ENCODE data around the gene FBXO48.

The FBXO48 gene

DNA sequence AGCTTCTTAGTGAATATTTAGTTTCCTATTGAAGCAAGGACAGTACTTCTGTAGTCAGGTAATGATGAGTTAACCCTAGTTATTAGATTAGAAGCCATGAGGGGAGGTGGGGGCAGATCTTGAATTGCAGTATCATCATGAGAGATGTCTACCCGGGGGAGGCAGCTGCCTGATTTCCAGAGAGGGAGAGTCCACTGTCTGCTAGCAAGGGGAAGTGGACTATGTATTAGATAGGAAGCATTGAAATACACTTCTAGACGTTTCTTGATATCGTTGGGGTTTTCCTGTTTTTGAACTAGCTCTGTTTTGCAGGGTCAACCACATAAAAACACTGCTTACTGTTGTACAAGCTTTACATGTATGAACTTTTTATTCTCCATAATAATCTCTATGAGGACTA is 39.1 kb upstream of the FBXO48 start:
- TF ChIP-seq SP3 (tag by site-specific recombination; IDR thresholded peaks at IDR 0.05) (no peak), ZNF19 (tag by site-specific recombination; IDR thresholded peaks at IDR 0.05; ENCODE audit: low read depth) (no peak), FEZF1 (tag by site-specific recombination; IDR thresholded peaks at IDR 0.05) (no peak), KLF10 (tag by site-specific recombination; IDR thresholded peaks at IDR 0.05) (no peak), GLIS1 (tag by site-specific recombination; IDR thresholded peaks at IDR 0.05) (no peak), KLF1 (tag by site-specific recombination; IDR thresholded peaks at IDR 0.05) (no peak), ZNF830 (tag by site-specific recombination; IDR thresholded peaks at IDR 0.05; ENCODE audit: low read depth) (no peak), ZNF558 (tag by site-specific recombination; IDR thresholded peaks at IDR 0.05) (no peak), ZNF155 (tag by site-specific recombination; IDR thresholded peaks at IDR 0.05) (no peak), ZNF658 (tag by site-specific recombination; IDR thresholded peaks at IDR 0.05) (no peak), EGR2 (tag by site-specific recombination; IDR thresholded peaks at IDR 0.05; ENCODE audit: low read depth) (no peak)
- TF ChIP-seq, protein P1, sequence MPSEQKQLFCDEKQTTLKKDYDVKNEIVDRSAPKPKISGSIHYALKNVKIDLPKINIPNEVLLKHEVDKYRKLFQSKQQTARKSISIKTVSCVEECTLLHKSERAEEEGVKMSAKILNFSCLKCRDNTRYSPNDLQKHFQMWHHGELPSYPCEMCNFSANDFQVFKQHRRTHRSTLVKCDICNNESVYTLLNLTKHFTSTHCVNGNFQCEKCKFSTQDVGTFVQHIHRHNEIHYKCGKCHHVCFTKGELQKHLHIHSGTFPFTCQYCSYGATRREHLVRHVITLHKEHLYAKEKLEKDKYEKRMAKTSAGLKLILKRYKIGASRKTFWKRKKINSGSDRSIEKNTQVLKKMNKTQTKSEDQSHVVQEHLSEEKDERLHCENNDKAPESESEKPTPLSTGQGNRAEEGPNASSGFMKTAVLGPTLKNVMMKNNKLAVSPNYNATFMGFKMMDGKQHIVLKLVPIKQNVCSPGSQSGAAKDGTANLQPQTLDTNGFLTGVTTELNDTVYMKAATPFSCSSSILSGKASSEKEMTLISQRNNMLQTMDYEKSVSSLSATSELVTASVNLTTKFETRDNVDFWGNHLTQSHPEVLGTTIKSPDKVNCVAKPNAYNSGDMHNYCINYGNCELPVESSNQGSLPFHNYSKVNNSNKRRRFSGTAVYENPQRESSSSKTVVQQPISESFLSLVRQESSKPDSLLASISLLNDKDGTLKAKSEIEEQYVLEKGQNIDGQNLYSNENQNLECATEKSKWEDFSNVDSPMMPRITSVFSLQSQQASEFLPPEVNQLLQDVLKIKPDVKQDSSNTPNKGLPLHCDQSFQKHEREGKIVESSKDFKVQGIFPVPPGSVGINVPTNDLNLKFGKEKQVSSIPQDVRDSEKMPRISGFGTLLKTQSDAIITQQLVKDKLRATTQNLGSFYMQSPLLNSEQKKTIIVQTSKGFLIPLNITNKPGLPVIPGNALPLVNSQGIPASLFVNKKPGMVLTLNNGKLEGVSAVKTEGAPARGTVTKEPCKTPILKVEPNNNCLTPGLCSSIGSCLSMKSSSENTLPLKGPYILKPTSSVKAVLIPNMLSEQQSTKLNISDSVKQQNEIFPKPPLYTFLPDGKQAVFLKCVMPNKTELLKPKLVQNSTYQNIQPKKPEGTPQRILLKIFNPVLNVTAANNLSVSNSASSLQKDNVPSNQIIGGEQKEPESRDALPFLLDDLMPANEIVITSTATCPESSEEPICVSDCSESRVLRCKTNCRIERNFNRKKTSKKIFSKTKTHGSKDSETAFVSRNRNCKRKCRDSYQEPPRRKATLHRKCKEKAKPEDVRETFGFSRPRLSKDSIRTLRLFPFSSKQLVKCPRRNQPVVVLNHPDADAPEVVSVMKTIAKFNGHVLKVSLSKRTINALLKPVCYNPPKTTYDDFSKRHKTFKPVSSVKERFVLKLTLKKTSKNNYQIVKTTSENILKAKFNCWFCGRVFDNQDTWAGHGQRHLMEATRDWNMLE (tag by site-specific recombination; conservative IDR thresholded peaks at IDR 0.05; ENCODE audit: low read depth), result no peak
- TF ChIP-seq, protein P2, sequence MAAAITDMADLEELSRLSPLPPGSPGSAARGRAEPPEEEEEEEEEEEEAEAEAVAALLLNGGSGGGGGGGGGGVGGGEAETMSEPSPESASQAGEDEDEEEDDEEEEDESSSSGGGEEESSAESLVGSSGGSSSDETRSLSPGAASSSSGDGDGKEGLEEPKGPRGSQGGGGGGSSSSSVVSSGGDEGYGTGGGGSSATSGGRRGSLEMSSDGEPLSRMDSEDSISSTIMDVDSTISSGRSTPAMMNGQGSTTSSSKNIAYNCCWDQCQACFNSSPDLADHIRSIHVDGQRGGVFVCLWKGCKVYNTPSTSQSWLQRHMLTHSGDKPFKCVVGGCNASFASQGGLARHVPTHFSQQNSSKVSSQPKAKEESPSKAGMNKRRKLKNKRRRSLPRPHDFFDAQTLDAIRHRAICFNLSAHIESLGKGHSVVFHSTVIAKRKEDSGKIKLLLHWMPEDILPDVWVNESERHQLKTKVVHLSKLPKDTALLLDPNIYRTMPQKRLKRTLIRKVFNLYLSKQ (tag by site-specific recombination; IDR thresholded peaks at IDR 0.05; ENCODE audit: borderline replicate concordance), result no peak
- TF ChIP-seq, protein P3, sequence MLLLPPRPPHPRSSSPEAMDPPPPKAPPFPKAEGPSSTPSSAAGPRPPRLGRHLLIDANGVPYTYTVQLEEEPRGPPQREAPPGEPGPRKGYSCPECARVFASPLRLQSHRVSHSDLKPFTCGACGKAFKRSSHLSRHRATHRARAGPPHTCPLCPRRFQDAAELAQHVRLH (tag by site-specific recombination; IDR thresholded peaks at IDR 0.05), result no peak
- POLR2A ChIA-PET, result no interaction called here
- no peak overlapping the region for H3K27ac ChIP-seq (ENCODE audit: extremely low read depth, low read depth, low read length)
- CTCF ChIA-PET, result interaction anchor here (0.9 kb wide), 1 partner anchor 203 kb away, joined by 3 read pairs; no protein-coding TSS in a partner anchor
- H3K36me3 ChIP-seq (ENCODE audit: control insufficient read depth in 2 of 2, insufficient read depth in 1 of 2, low read length in 2 of 2), result no peaks in the 10 kb centered on the region
- no peaks in the 10 kb centered on the region for H3K9me3 ChIP-seq (ENCODE audit: control insufficient read depth, insufficient read depth, low read depth, low read length)
- H3K4me1 ChIP-seq (ENCODE audit: control insufficient read depth, insufficient read depth, low read length), result no peaks in the 10 kb centered on the region
- H3K4me3 ChIP-seq (ENCODE audit: low read depth, low read length), result no peak overlapping the region

DNA sequence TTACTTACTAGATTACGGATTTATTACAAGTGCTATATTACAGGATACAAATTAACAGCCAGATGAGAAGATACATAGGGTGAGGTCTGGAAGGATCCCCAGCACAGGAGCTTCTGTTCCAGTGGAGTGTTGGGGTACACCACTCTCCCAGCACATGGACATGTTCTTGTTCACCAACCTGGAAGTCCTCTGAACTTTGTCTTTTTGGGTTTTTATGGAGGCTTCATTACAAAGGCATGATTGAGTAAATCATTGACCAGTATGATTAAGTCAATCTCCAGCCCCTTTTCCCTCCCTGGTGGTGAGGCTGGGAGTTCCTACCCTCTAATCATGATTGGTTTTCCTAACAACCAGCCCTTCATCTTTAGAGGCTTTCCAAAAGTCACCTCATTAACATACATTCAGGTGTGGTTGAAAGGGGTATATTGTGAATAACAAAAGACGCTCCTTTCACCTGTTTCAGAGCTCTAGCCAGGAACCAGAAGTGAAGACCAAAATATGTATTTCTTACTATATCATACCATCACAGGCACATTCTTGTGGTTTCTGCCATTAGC is 38.6 kb upstream of the FBXO48 start:
- CTCF ChIA-PET, result interaction anchor here (0.9 kb wide), 1 partner anchor 203 kb away, joined by 3 read pairs; no protein-coding TSS in a partner anchor
- Histone ChIP-seq H3K27ac (ENCODE audit: extremely low read depth, low read depth, low read length) (no peak overlapping the region), H3K4me3 (ENCODE audit: low read depth, low read length) (no peak overlapping the region), H3K9me3 (ENCODE audit: control insufficient read depth, insufficient read depth, low read depth, low read length) (no peaks in the 10 kb centered on the region), H3K36me3 (ENCODE audit: control insufficient read depth in 2 of 2, insufficient read depth in 1 of 2, low read length in 2 of 2) (no peaks in the 10 kb centered on the region), H3K4me1 (ENCODE audit: control insufficient read depth, insufficient read depth, low read length) (no peaks in the 10 kb centered on the region)
- POLR2A ChIA-PET, result no interaction called here
- TF ChIP-seq ZNF366 (tag by site-specific recombination; conservative IDR thresholded peaks at IDR 0.05), result no peak
- no peak for TF ChIP-seq ZNF624 (tag by site-specific recombination; IDR thresholded peaks at IDR 0.05)
- no peak for TF ChIP-seq ZNF221 (tag by site-specific recombination; IDR thresholded peaks at IDR 0.05; ENCODE audit: borderline replicate concordance)
- no peak for TF ChIP-seq ZNF837 (tag by site-specific recombination; IDR thresholded peaks at IDR 0.05)
- TF ChIP-seq ZNF174 (tag by site-specific recombination; IDR thresholded peaks at IDR 0.05), result no peak
- TF ChIP-seq, protein P4, sequence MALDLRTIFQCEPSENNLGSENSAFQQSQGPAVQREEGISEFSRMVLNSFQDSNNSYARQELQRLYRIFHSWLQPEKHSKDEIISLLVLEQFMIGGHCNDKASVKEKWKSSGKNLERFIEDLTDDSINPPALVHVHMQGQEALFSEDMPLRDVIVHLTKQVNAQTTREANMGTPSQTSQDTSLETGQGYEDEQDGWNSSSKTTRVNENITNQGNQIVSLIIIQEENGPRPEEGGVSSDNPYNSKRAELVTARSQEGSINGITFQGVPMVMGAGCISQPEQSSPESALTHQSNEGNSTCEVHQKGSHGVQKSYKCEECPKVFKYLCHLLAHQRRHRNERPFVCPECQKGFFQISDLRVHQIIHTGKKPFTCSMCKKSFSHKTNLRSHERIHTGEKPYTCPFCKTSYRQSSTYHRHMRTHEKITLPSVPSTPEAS (tag by site-specific recombination; IDR thresholded peaks at IDR 0.05), result no peak
- no peak for TF ChIP-seq ZNF324 (tag by site-specific recombination; IDR thresholded peaks at IDR 0.05)
- TF ChIP-seq ZNF501 (tag by site-specific recombination; IDR thresholded peaks at IDR 0.05), result no peak
- TF ChIP-seq, protein P5, sequence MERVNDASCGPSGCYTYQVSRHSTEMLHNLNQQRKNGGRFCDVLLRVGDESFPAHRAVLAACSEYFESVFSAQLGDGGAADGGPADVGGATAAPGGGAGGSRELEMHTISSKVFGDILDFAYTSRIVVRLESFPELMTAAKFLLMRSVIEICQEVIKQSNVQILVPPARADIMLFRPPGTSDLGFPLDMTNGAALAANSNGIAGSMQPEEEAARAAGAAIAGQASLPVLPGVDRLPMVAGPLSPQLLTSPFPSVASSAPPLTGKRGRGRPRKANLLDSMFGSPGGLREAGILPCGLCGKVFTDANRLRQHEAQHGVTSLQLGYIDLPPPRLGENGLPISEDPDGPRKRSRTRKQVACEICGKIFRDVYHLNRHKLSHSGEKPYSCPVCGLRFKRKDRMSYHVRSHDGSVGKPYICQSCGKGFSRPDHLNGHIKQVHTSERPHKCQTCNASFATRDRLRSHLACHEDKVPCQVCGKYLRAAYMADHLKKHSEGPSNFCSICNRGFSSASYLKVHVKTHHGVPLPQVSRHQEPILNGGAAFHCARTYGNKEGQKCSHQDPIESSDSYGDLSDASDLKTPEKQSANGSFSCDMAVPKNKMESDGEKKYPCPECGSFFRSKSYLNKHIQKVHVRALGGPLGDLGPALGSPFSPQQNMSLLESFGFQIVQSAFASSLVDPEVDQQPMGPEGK (tag by site-specific recombination; IDR thresholded peaks at IDR 0.05), result no peak

Data from HEK293 (cell line).